ENCODE data around the gene DIS3.

GRCh38 chr13:72820898-72821279 lies 39.2 kb upstream of the DIS3 start:
- no peak for TF ChIP-seq CTCF (IDR thresholded peaks at IDR 0.05)
- no peak for TF ChIP-seq POLR2AphosphoS5 (IDR thresholded peaks at IDR 0.05)
- TF ChIP-seq EP300 (IDR thresholded peaks at IDR 0.05), result no peak

Data from stomach (tissue), 4 donors.